HG03442 (cell line): Measurements from ENCODE around the gene CTNNAL1.

ENCODE experiments used
- ATAC-seq: cut with Tn5 transposase; IDR thresholded peaks from one replicate; pipeline ENCODE4 v1.9.1; 2021; ENCODE audit warnings: mild to moderate bottlenecking, moderate library complexity; ENCODE audit not compliant: unreplicated experiment

The CTNNAL1 gene

DNA sequence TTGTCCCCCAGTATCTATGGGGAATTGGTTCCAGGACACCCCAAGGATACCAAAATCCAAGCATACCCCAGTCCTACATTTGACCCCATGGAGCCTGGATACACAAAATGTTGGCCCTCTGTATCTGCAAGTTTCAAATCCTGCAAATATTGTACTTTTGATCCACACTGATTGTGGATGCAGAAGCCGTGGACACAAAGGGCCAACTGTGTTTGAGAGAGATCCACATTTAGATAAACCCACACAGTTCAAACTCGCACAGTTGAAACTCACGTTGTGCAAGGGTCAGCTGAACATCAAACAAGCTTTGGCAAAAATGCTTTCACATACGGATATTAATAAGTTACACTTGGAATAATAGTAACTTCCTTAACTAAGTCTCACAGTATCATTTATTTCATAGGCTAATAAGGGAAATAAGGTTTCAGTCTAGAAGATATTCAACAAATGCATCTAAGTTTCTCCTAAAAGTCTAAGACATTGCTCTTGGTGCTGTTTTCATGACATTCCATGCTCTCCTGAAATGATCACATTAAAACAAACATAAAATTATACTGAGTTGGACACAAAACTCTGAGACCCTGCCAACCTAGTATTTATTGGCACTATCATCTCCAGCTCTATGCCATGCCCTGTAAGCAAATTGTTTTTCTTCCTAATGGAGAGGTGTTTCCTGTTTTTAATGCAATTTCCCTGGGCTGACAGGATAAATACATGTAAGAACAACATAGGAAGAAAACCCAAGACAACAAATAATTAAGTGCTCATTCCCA is 118.9 kb downstream of the CTNNAL1 start:
- no peak for ATAC-seq
